ENCODE measurements around the gene RACK1.
"Not testable (repeated sequence)": the region's sequence is repeated elsewhere in the genome, so short reads cannot be mapped to it uniquely, and the experiment has no call there.

RACK1 gene

GRCh38 chr5:181243564-181244343 is at the start of gene RACK1:
TSS of gene RACK1 (minus strand) at chr5:181243906. CDS start at chr5:181243800, 106 bp downstream.
- DNase-seq, result no peak

GRCh38 chr5:181287331-181287730 is 43.6 kb upstream of the RACK1 start:
- DNase-seq, result not testable (repeated sequence)

GRCh38 chr5:181285962-181286705 is 42.4 kb upstream of the RACK1 start:
- not testable (repeated sequence) for DNase-seq

GRCh38 chr5:181283841-181284755 is 40.4 kb upstream of the RACK1 start:
- not testable (repeated sequence) for DNase-seq

GRCh38 chr5:181283347-181283746 is 39.6 kb upstream of the RACK1 start:
- DNase-seq, result no peak

GRCh38 chr5:181282874-181283273 is 39.2 kb upstream of the RACK1 start:
- no peak for DNase-seq

DNA sequence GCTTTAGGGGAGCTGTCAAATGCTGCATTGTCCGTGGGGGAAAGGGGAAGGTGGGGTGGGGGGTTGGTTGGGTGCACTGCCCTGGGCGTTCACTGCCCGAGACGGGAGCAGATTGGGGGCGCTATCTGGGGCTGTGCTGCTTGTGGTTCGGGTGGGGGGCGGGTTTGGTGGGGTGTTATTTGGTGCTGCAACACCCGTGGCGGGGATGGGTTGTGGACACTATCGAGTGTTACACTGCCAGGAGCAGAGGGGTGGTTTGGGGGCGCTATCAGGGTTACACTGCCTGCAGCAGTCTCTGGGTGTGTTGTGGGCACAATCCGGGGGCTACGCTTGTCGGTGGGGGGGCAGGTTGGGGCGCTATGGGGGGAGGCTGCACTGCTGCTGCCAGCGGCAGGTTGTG is 38.7 kb upstream of the RACK1 start:
- DNase-seq, result not testable (repeated sequence)

DNA sequence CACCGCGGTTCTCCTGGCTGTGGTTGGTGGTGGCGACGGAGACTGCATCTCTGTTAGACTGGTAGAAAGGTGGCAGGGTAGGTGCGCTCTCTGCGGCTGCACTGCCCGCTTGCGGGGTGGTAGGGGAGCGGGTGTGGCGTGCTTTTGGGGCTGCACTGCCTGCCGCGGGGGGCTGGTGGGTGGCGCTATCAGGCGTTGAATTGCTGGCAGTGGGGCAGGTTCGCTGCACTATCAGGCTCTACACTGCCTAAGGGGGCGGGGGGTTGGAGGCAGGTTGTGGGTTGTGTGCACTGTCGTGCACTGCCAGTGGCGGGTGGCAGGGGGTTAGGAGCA is 38.2 kb upstream of the RACK1 start:
- DNase-seq, result no peak

DNA sequence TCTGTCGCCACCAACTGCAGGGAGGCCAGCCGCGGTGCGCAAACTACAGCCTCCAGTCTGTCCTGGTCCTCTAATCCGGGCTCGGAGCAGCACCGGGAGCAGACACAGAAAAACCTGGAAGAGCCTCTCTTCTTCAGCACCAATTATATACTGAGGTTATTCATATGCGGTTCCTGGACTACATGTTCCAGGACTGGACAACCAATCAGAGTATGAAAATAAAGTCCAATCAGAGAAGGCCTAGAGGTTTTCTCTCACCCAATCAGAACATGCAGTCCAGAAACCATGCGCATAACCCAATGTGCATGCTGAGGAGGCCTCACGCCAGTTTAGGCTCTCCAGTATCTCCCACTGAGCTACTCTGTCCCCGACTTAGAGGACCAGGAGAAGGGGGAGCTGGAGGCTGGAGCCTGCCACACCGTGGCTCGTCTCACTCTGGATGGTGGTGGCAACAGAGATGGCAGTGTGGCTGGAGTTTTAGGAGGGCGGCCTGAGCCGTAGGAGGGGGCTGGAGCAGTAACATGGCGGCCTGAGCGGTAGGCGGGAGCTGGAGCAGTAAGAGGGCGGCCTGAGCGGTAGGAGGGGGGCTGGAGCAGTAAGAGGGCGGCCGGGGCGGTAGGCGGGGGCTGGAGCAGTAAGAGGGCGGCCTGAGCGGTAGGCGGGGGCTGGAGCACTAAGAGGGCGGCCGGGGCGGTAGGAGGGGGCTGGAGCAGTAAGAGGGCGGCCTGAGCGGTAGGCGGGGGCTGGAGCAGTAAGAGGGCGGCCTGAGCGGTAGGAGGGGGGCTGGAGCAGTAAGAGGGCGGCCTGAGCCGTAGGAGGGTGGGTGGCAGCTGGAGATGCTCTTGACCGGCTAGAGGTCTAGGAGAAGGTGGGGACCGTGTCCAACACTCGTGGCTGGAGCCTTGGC is 37.6 kb upstream of the RACK1 start:
- DNase-seq, result no peak

- no peak for DNase-seq
Measured at GRCh38 chr5:181280251-181280762, 36.6 kb upstream of the RACK1 start.

- DNase-seq, result not testable (repeated sequence)
Measured at GRCh38 chr5:181273433-181273744, 29.7 kb upstream of the RACK1 start.

DNA sequence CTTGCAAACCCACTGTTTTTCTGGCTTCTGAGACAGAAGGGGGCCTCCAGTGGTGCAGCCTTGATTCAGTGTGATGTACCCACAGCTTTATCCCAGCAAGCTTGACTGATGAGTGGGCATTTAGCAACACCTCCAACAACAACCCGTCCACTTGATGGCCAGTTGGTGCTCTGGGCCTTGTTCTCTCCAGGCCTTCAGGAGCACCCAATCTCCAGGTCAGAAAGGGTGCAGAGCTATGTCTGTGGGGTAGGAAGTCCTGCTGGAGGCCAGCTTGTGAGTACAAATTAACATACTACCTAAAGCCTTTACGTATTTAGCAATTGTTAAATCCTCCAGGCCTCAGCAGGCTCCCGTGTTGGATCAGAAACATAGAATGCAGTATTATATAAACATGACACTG is 27.4 kb upstream of the RACK1 start:
- DNase-seq, result no peak

- DNase-seq, result not testable (repeated sequence)
Measured at GRCh38 chr5:181267907-181268306, 24.2 kb upstream of the RACK1 start.

DNA sequence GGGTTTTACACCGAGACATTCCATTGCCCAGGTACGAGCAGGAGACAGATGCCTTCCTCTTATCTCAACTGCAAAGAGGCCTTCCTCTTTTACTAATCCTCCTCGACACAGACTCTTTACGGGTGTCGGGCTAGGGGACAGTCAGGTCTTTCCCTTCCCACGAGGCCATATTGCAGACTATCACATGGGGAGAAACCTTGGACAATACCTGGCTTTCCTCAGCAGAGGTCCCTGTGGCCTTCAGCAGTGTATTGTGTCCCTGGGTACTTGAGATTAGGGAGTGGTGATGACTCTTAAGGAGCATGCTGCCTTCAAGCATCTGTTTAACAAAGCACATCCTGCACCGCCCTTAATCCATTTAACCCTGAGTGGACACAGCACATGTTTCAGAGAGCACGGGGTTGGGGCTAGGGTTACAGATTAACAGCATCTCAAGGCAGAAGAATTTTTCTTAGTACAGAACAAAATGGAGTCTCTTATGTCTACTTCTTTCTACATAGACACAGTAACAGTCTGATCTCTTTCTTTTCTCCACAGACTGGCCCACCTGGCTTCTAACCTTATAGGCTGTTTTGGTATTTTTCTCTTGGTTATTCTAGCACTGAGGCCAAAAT is 23.7 kb upstream of the RACK1 start:
- DNase-seq, result not testable (repeated sequence)

GRCh38 chr5:181265092-181265671 is 21.5 kb upstream of the RACK1 start:
- no peak for DNase-seq

DNA sequence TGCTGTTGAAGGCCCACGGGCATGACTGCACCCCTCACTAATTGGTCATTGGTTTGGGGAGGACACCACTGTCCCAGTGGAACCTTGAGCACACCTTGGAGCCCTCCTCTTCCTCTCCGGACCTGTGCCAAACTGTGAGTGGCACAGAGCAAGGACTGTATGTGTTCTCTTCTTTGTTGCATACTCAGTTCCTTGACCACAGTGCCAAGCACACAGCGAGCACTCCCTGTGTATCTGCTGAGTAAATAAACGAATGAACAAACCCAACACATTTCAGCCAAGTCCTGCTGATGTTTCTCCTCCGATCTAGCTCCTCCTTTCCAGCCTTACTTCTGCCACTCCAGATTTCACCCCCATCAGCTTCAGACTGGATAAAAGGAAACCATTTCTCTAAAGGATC is 19.9 kb upstream of the RACK1 start:
- no peak for DNase-seq

- DNase-seq, result no peak
Measured at GRCh38 chr5:181261320-181262049, 17.8 kb upstream of the RACK1 start.

GRCh38 chr5:181260720-181261319 is 17.1 kb upstream of the RACK1 start, which contains the start of gene TRIM52:
TSS of gene TRIM52 (minus strand) at chr5:181261143. CDS start at chr5:181260813, 330 bp downstream.
- no peak for DNase-seq

- no peak for DNase-seq
Measured at GRCh38 chr5:181259974-181260719, 16.4 kb upstream of the RACK1 start.
